ENCODE data around the gene TOP3B. TPM values are rescaled to one million over a fixed set of nuclear protein-coding genes. Genes with fewer than 3 reads are reported as not detected.

Gene TOP3B
- 27.0 and 33.7 TPM in 2 replicates for total RNA-seq

GRCh38 chr22:21982338-21982965 lies at the start of gene TOP3B:
Gene TOP3B (minus strand): TSS chr22:21982787. CDS start chr22:21975709, 7,078 bp downstream.

GRCh38 chr22:21952586-21953571 lies 29.7 kb downstream of the TOP3B start, which contains the start of gene PPM1F:
Gene PPM1F (minus strand): TSS chr22:21952848. CDS start chr22:21946048, 6,800 bp downstream.

Other genes starting within 250 kb of the TOP3B start
- 0.37 and 0.59 TPM in 2 replicates for gene YPEL1, start 247.0 kb downstream of the TOP3B start, total RNA-seq
- gene MAPK1, start 115.1 kb downstream of the TOP3B start, total RNA-seq: 47.2 and 76.2 TPM in 2 replicates
- gene PPM1F, start 29.9 kb downstream of the TOP3B start, total RNA-seq: 34.4 and 80.5 TPM in 2 replicates

Data from smooth muscle cell of the umbilical artery (primary cell).